Natural killer cell (primary cell): ENCODE measurements around the gene IL2RG. TPM values are rescaled to one million over a fixed set of nuclear protein-coding genes. Genes with fewer than 3 reads are reported as not detected.

Source experiments
- ATAC-seq, 3 donors: fragments of 150-1000 bp in 2 of 3; fragments of 200-7000 bp in 1 of 3; cut with Tn5 transposase; 1 replicate in 1 of 3; 2 replicates in 2 of 3; pipeline ENCODE4 v1.10.0; 2021; ENCODE audit warnings: mild to moderate bottlenecking in 2 of 3, moderate library complexity in 2 of 3
- DNase-seq, 2 donors: peaks; one replicate each; pipeline versions ENCODE4 v3.0.0 to v3.0.0-alpha.2; 2013 to 2021; ENCODE audit warnings: mixed read lengths in 1 of 2
- H3K27ac ChIP-seq: one replicate; pipeline ENCODE4 v1.5.1; 2013; ENCODE audit warnings: mild to moderate bottlenecking, low read length
- H3K27me3 ChIP-seq: one replicate; pipeline ENCODE4 v1.6.1; 2013; ENCODE audit warnings: low read length; ENCODE audit not compliant: control insufficient read depth, insufficient read depth
- H3K36me3 ChIP-seq: one replicate; pipeline ENCODE4 v1.6.1; 2013; ENCODE audit warnings: low read length; ENCODE audit not compliant: control insufficient read depth, insufficient read depth
- H3K4me1 ChIP-seq: one replicate; pipeline ENCODE4 v1.6.1; 2013; ENCODE audit warnings: low read length; ENCODE audit not compliant: control insufficient read depth, insufficient read depth
- H3K4me3 ChIP-seq: one replicate; pipeline ENCODE4 v1.5.1; 2013; ENCODE audit warnings: low read length
- H3K9me3 ChIP-seq: one replicate; pipeline ENCODE4 v1.6.1; 2013; ENCODE audit warnings: low read length; ENCODE audit not compliant: control insufficient read depth, insufficient read depth
- H3K27ac Mint-ChIP-seq, 2 donors: one replicate each; pipeline ENCODE4 v1.8.0; 2022; ENCODE audit warnings: mild to moderate bottlenecking in 2 of 2, mixed read lengths in 2 of 2, moderate library complexity in 1 of 2
- H3K27me3 Mint-ChIP-seq, 2 donors: one replicate each; pipeline ENCODE4 v1.8.0; 2022; ENCODE audit warnings: low read depth in 2 of 2, mixed read lengths in 2 of 2
- H3K36me3 Mint-ChIP-seq: one replicate; pipeline ENCODE4 v1.8.0; 2022; ENCODE audit warnings: mixed read lengths
- H3K4me1 Mint-ChIP-seq, 2 donors: one replicate each; pipeline ENCODE4 v1.8.0; 2022; ENCODE audit warnings: mixed read lengths in 2 of 2
- H3K4me3 Mint-ChIP-seq: one replicate; pipeline ENCODE4 v1.8.0; 2022; ENCODE audit warnings: mild to moderate bottlenecking, moderate library complexity, mixed read lengths
- H3K9me3 Mint-ChIP-seq, 2 donors: one replicate each; pipeline ENCODE4 v1.8.0; 2022; ENCODE audit warnings: mixed read lengths in 2 of 2
- WGBS: methylation state at CpG from one replicate; pipeline ENCODE4 v1.1.7; 2013; ENCODE audit warnings: missing lambda C conversion rate; ENCODE audit not compliant: insufficient coverage; 5-methylcytosine and 5-hydroxymethylcytosine counted together
- intact Hi-C: fragments of 100-400 bp; cut with micrococcal nuclease; formaldehyde crosslinking; loops from one replicate; pipeline ENCODE4 v1.14.2; 2022
- total RNA-seq, 4 donors: library from RNA; stranded (reverse); fragments of 120-200 nt in 1 of 4; gene quantifications; one replicate each; pipeline versions ENCODE4 v1.2.3 to v1.2.4, GENCODE V29; 2013 to 2022
- TF ChIP-seq, protein P1 (sequence below): fragments of 200-600 bp; IDR thresholded peaks from one replicate; pipeline ENCODE4 v1.8.0; 2022; ENCODE audit warnings: antibody characterized with exemption

The IL2RG gene
- total RNA-seq, 3 donors from 2014 or later (not counting 1 experiment from before 2014, with no cell fraction given): 506 to 577 (median 550) TPM

DNA sequence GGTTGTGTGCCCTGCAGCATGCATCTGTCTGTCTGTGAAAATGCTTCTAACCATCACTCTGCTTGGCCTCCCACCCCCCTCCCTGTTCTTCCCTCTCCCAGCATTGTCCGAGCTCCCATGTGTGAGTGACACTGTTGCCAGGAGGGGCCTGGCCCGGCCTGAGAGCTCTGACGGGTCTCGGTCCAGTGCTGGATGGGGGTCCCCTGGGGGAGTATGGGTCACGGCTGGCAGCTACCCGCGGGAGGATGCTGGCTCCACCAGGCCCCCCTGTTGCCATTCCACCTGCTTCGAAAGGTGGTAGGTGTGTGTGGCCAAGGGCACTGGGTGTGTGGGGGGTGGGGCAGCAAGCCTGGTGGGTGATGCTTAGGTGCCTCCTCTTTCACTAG, 36.9 kb upstream of the IL2RG start:
- Histone ChIP-seq H3K27me3 (no peaks in the 10 kb centered on the region), H3K4me1 (peaks cover 12% of the 10 kb centered on the region), H3K27ac (no peak overlapping the region), H3K36me3 (no peaks in the 10 kb centered on the region), H3K9me3 (no peaks in the 10 kb centered on the region), H3K4me3 (no peak overlapping the region)
- Mint-ChIP-seq H3K27me3 (no peaks in the 10 kb centered on the region), H3K9me3 (no peaks in the 10 kb centered on the region), H3K27ac (no peak overlapping the region), H3K4me1 (peaks cover 0 to 15% of the 10 kb centered on the region in 2 donors), H3K4me3 (no peak overlapping the region), H3K36me3 (no peaks in the 10 kb centered on the region)
- no peak for DNase-seq
- intact Hi-C loops: no loop called here
- ATAC-seq: no peak
- 92% methylated on average over 7 of the region's 8 CpGs for WGBS
- TF ChIP-seq, protein P1, sequence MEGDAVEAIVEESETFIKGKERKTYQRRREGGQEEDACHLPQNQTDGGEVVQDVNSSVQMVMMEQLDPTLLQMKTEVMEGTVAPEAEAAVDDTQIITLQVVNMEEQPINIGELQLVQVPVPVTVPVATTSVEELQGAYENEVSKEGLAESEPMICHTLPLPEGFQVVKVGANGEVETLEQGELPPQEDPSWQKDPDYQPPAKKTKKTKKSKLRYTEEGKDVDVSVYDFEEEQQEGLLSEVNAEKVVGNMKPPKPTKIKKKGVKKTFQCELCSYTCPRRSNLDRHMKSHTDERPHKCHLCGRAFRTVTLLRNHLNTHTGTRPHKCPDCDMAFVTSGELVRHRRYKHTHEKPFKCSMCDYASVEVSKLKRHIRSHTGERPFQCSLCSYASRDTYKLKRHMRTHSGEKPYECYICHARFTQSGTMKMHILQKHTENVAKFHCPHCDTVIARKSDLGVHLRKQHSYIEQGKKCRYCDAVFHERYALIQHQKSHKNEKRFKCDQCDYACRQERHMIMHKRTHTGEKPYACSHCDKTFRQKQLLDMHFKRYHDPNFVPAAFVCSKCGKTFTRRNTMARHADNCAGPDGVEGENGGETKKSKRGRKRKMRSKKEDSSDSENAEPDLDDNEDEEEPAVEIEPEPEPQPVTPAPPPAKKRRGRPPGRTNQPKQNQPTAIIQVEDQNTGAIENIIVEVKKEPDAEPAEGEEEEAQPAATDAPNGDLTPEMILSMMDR: no peak

DNA sequence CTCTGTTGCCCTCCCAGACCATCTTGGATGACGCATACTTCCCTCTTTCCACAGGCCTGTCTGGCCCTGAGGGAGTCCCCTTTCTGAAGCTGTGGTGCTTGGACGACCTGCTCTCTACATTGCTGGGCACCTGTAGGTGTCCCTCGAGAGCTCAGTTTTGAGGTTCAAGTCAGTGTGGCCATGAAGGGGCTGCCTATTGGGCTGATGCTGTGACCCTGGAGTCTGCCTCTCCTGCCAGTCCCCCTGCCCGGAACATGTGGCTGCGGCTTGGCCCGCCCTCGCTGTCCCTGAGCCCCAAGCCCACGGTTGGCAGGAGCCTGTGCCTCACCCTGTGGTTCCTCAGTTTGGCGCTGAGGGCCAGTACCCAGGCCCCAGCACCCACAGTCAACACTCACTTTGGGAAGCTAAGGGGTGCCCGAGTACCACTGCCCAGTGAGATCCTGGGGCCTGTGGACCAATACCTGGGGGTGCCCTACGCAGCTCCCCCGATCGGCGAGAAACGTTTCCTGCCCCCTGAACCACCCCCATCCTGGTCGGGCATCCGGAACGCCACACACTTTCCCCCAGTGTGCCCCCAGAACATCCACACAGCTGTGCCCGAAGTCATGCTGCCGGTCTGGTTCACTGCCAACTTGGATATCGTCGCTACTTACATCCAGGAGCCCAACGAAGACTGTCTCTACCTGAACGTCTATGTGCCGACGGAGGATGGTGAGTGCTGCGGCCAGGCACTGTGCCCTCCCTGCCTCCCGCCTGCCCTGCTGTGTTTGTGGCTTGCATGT, 36.3 kb upstream of the IL2RG start:
- H3K36me3 ChIP-seq: no peaks in the 10 kb centered on the region
- ATAC-seq (no peak), DNase-seq (no peak)
- H3K4me3 ChIP-seq: no peak overlapping the region
- TF ChIP-seq, protein P1: no peak
- 82% methylated on average over 28 of the region's 28 CpGs for WGBS
- no peak overlapping the region for H3K27ac Mint-ChIP-seq
- H3K27ac ChIP-seq: no peak overlapping the region
- no peak overlapping the region for H3K4me3 Mint-ChIP-seq
- H3K27me3 Mint-ChIP-seq: no peaks in the 10 kb centered on the region
- intact Hi-C loops: no loop called here
- no peaks in the 10 kb centered on the region for H3K27me3 ChIP-seq
- H3K9me3 Mint-ChIP-seq: no peaks in the 10 kb centered on the region
- H3K4me1 Mint-ChIP-seq: peaks cover 0 to 15% of the 10 kb centered on the region in 2 donors
- no peaks in the 10 kb centered on the region for H3K36me3 Mint-ChIP-seq
- H3K9me3 ChIP-seq: no peaks in the 10 kb centered on the region
- H3K4me1 ChIP-seq: peaks cover 12% of the 10 kb centered on the region

DNA sequence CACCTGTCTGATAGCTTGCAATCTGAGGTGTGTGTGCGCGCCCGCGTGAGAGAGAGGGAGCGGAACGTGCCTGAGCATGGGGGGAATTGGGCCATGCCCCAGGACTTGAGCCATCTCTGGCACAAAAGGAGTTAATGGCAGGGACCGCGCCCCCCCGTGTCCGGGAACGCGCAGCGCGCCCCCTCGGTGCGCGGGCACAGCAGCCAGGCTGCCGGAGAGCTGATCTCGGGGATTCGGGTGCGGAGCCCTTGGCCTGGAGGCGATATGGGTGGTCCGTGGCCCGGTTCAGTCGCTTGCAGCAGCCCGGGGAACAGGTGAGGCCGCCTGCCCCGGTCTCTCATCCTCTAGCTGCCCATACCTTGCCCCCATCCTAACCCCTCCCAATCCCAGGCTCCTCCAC, 33.3 kb upstream of the IL2RG start, which contains the start of gene NLGN3:
NLGN3 (plus strand) TSS at position 191 of the 400 bp plus-strand sequence. CDS start 2,909 bp downstream, outside the sequence.
- H3K4me1 Mint-ChIP-seq: peaks cover 0 to 15% of the 10 kb centered on the region in 2 donors

More for the DNA sequence above, 33.3 kb upstream of the IL2RG start, which contains the start of gene NLGN3:
- ATAC-seq (no peak), DNase-seq (no peak)
- Histone ChIP-seq H3K27me3 (no peaks in the 10 kb centered on the region), H3K27ac (no peak within 1 kb of the TSS), H3K4me1 (peaks cover 12% of the 10 kb centered on the region), H3K36me3 (peaks cover 14% of the 10 kb centered on the region), H3K4me3 (no peak within 1 kb of the TSS), H3K9me3 (no peaks in the 10 kb centered on the region)
- Mint-ChIP-seq H3K27me3 (no peaks in the 10 kb centered on the region), H3K9me3 (no peaks in the 10 kb centered on the region), H3K4me3 (peak within 1 kb of the TSS; percentile 40), H3K36me3 (no peaks in the 10 kb centered on the region), H3K27ac (peak within 1 kb of the TSS in 1 of 2 donors; percentile 70)
- WGBS: 58% methylated on average over 28 of the region's 28 CpGs
- intact Hi-C loops: no loop called here
- TF ChIP-seq, protein P1: no peak
